Activated CD8-positive, alpha-beta memory T cell treated with anti-CD3 and anti-CD28 coated beads, Interleukin-2, amount 50 U/mL, for 1 hour (primary cell): Measurements from ENCODE around the gene SDR42E2.
"Not testable (repeated sequence)": the region's sequence is repeated elsewhere in the genome, so short reads cannot be mapped to it uniquely, and the experiment has no call there.

ENCODE experiments used
- DNase-seq: peaks from one replicate; pipeline ENCODE4 v3.0.0-alpha.2; 2020; ENCODE audit errors: extremely low read depth

Gene SDR42E2

GRCh38 chr16:22213801-22214200 is 51.5 kb downstream of the SDR42E2 start:
- DNase-seq: no peak

GRCh38 chr16:22214402-22214801 is 52.1 kb downstream of the SDR42E2 start:
- DNase-seq: no peak

GRCh38 chr16:22214889-22215288 is 52.6 kb downstream of the SDR42E2 start:
- DNase-seq: no peak

GRCh38 chr16:22216191-22216831 is 54.0 kb downstream of the SDR42E2 start:
- DNase-seq: no peak

- not testable (repeated sequence) for DNase-seq
Measured at GRCh38 chr16:22216832-22217225, 54.5 kb downstream of the SDR42E2 start.

- no peak for DNase-seq
Measured at GRCh38 chr16:22217890-22218730, 55.8 kb downstream of the SDR42E2 start.

- DNase-seq: no peak
Measured at GRCh38 chr16:22219389-22220068, 57.2 kb downstream of the SDR42E2 start.

DNA sequence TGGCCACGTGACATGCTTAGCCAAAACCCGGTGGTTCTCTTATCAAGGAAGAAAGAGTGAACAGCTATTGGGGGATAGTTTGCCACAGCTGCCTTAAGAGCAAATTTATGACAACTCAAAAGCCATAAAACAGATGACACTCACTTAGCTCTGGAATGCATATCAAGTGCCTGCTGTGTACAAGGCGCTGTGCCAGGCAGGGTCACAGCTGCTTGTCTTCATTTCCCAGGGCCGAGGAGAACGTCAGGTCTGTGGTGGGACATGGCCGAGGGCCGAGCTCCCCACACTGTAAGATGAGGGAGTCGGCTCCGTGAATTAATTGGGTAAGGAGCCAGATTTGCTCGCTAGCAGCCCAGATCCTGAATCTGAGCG is 57.7 kb downstream of the SDR42E2 start:
- DNase-seq: no peak

DNA sequence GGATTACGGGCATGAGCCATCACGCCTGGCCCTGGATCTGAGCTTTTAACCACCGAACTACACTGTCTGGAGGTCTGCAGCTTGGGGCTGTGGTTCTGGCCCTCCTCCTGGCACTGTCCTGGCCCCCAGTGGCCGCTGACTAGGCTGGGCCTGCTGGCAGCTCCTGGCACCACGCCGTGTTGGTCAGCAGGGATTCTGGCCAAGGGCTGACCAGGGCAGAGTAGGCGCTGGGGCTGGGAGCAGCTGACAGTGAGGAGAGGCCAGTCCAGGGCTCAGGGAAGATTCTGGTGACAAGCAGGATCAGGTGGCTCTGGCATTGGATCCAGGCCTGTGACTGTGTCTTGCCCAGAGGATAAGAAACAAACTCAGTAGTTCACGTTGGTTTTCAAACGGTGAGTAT is 58.4 kb downstream of the SDR42E2 start:
- DNase-seq: no peak

- no peak for DNase-seq
Measured at GRCh38 chr16:22222006-22222405, 59.7 kb downstream of the SDR42E2 start.

- DNase-seq: no peak
Measured at GRCh38 chr16:22222998-22223397, 60.7 kb downstream of the SDR42E2 start.

DNA sequence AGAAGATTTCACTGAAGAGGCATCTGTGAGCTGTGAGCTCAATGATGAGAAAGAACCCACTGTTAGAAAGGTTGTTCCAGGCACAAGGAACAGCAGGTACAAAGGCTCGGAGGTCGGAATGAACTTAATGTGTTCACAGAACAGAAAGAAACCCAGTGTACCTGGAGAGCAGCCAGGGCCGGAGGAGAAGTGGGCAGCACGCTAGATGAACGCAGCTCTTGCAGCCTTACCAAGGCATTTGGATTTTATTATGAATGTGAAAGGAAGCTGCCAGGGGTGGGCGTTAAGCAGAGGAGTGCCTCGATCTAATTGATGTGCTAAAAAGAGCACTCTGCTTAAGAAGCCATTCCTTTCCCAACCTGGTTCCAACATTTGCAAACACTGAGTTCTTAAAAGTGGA is 62.8 kb downstream of the SDR42E2 start:
- no peak for DNase-seq

- no peak for DNase-seq
Measured at GRCh38 chr16:22229889-22230288, 67.6 kb downstream of the SDR42E2 start.

GRCh38 chr16:22232277-22233036 is 70.2 kb downstream of the SDR42E2 start:
- DNase-seq: no peak

GRCh38 chr16:22233037-22233372 is 70.7 kb downstream of the SDR42E2 start:
- DNase-seq: no peak

DNA sequence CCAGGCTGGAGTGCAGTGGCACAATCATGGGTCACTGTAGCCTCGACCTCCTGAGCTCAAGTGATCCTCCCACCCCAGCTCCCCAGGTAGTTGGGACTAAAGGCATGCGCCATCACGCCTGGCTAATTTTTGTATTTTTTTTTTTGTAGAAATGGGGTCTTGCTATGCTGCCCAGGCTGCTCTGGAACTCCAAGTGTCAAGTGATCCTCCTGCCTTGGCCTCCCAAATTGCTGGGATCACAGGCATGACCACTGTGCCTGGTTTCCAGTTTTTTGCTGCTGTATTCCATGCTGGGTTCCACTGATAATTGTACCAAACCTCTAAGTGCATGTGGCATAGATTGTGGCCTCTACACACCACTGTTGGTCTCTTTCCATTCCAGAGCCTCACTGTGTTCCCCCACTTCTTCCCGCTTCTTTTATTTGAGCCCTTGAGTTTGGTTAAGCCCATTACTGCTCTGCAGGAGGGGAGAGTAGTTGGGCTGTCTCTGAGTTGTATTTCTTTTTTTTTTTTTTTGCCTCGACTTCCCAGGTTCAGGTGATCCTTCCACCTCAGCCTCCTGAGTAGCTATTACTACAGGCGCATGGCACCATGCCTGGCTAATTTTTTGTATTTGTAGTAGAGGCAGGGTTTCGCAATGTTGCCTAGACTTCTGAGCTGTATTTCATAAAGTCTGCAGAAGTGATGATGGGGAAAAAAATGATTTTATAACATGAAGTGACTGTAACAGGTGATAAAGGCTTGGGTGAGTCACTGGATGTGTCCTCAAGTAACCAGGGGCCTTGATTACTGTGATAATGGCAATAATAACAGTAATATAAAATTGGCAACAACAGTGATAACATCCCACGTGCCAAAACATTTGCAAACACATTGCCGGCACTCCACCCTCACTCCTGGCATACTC is 73.8 kb downstream of the SDR42E2 start:
- DNase-seq: no peak

GRCh38 chr16:22239131-22239805 is 77.0 kb downstream of the SDR42E2 start:
- DNase-seq: no peak

- no peak for DNase-seq
Measured at GRCh38 chr16:22240023-22240710, 77.9 kb downstream of the SDR42E2 start.
